SU-DHL-6 (cell line): Measurements from ENCODE around the gene IFIT1B.

Experiments used
- H2AFZ ChIP-seq: fragments of 200-600 bp; sonication (generic); 2 replicates; pipeline ENCODE4 v1.6.1; 2014; ENCODE audit warnings: low read depth, mild to moderate bottlenecking, moderate library complexity, mixed read lengths, antibody characterized with exemption, low read length; ENCODE audit not compliant: severe bottlenecking
- H3F3A ChIP-seq: fragments of 200-600 bp; shearing (Covaris generic); 2 replicates; pipeline ENCODE4 v1.6.0; 2016; ENCODE audit warnings: antibody characterized with exemption, mild to moderate bottlenecking; ENCODE audit not compliant: insufficient read depth
- H3K27ac ChIP-seq: fragments of 200-600 bp; sonication (generic); 2 replicates; pipeline ENCODE4 v1.5.1; 2016; ENCODE audit warnings: low read depth, mild to moderate bottlenecking, low read length, moderate library complexity, mixed read lengths
- H3K27me3 ChIP-seq: fragments of 200-600 bp; sonication (generic), shearing (Covaris generic); 2 replicates; pipeline ENCODE4 v1.6.0; 2014; ENCODE audit warnings: mild to moderate bottlenecking, low read length
- H3K36me3 ChIP-seq: fragments of 200-600 bp; sonication (generic); 2 replicates; pipeline ENCODE4 v1.6.1; 2014; ENCODE audit warnings: mild to moderate bottlenecking, low read length, mixed read lengths
- H3K4me2 ChIP-seq: fragments of 300-600, 200-600 bp; shearing (Covaris generic), sonication (generic); 2 replicates; pipeline ENCODE4 v1.6.0; 2014; ENCODE audit warnings: low read length, low read depth, mild to moderate bottlenecking; ENCODE audit not compliant: poor library complexity, severe bottlenecking
- H3K4me3 ChIP-seq: fragments of 200-600 bp; sonication (generic); 2 replicates; pipeline ENCODE4 v1.5.1; 2014; ENCODE audit warnings: antibody characterized with exemption, low read length, mild to moderate bottlenecking, mixed read lengths; ENCODE audit not compliant: insufficient read depth, poor library complexity, severe bottlenecking
- H3K79me2 ChIP-seq: fragments of 200-600 bp; sonication (generic); 2 replicates; pipeline ENCODE4 v1.6.1; 2014; ENCODE audit warnings: mild to moderate bottlenecking, low read length, moderate library complexity; ENCODE audit not compliant: insufficient read depth
- H3K9ac ChIP-seq: fragments of 200-600 bp; sonication (generic); 2 replicates; pipeline ENCODE4 v1.7.0; 2014; ENCODE audit warnings: mild to moderate bottlenecking, low read length
- H3K9me2 ChIP-seq: fragments of 200-600 bp; sonication (generic); replicated peaks from 2 replicates; pipeline ENCODE4 v1.6.1; 2014; ENCODE audit warnings: low read length; ENCODE audit not compliant: insufficient read depth
- H3K9me3 ChIP-seq: fragments of 200-600 bp; sonication (generic); 2 replicates; pipeline ENCODE4 v1.6.1; 2014; ENCODE audit warnings: low read length, mixed read lengths; ENCODE audit not compliant: insufficient read depth
- H4K20me1 ChIP-seq: fragments of 200-600 bp; sonication (generic); 2 replicates; pipeline ENCODE4 v1.6.1; 2014; ENCODE audit warnings: low read depth, mild to moderate bottlenecking, antibody characterized with exemption, low read length, moderate library complexity, mixed read lengths
- EZH2phosphoT487 ChIP-seq: fragments of 200-600 bp; sonication (generic), shearing (Covaris generic); conservative IDR thresholded peaks from 2 replicates; pipeline ENCODE4 v1.6.1; 2018; ENCODE audit warnings: mild to moderate bottlenecking, antibody characterized with exemption, low read length, moderate library complexity, mixed read lengths
- TF ChIP-seq, protein P1 (sequence below): fragments of 200-600 bp; sonication (generic); IDR thresholded peaks from one replicate; pipeline ENCODE4 v1.5.1; 2017; ENCODE audit warnings: antibody characterized with exemption, mild to moderate bottlenecking, low read length, moderate library complexity; ENCODE audit not compliant: insufficient read depth, poor library complexity, severe bottlenecking

The IFIT1B gene

DNA sequence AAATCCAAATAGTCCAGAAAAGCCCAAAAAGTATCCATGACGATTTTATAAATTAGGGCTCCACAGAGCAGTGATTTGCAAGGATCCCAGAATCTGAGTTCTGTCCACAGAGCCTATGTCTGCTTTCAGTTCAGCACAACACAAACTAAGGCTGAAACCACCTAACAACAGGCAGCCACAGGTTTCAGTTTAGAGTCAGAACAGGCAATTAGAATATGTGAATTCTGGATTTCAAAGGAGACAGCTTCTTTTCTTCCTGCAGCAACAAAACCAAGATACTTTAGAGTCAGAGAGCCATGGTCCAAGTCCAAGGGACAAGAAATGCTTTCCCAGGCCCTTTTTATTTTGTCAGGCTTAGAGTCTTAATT, 26.5 kb upstream of the IFIT1B start:
- H3K9me2 ChIP-seq, result no peaks in the 10 kb centered on the region
- H4K20me1 ChIP-seq, result no peaks in the 10 kb centered on the region
- no peaks in the 10 kb centered on the region for H3K79me2 ChIP-seq
- TF ChIP-seq EZH2phosphoT487, result no peak
- TF ChIP-seq, protein P1, sequence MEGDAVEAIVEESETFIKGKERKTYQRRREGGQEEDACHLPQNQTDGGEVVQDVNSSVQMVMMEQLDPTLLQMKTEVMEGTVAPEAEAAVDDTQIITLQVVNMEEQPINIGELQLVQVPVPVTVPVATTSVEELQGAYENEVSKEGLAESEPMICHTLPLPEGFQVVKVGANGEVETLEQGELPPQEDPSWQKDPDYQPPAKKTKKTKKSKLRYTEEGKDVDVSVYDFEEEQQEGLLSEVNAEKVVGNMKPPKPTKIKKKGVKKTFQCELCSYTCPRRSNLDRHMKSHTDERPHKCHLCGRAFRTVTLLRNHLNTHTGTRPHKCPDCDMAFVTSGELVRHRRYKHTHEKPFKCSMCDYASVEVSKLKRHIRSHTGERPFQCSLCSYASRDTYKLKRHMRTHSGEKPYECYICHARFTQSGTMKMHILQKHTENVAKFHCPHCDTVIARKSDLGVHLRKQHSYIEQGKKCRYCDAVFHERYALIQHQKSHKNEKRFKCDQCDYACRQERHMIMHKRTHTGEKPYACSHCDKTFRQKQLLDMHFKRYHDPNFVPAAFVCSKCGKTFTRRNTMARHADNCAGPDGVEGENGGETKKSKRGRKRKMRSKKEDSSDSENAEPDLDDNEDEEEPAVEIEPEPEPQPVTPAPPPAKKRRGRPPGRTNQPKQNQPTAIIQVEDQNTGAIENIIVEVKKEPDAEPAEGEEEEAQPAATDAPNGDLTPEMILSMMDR, result no peak
- H3K9ac ChIP-seq, result no peak overlapping the region
- H2AFZ ChIP-seq, result no peak overlapping the region
- no peaks in the 10 kb centered on the region for H3F3A ChIP-seq
- H3K4me3 ChIP-seq, result no peak overlapping the region
- H3K36me3 ChIP-seq, result no peaks in the 10 kb centered on the region
- H3K27ac ChIP-seq, result no peak overlapping the region
- H3K27me3 ChIP-seq, result no peaks in the 10 kb centered on the region
- no peak overlapping the region for H3K4me2 ChIP-seq
- H3K9me3 ChIP-seq, result no peaks in the 10 kb centered on the region

DNA sequence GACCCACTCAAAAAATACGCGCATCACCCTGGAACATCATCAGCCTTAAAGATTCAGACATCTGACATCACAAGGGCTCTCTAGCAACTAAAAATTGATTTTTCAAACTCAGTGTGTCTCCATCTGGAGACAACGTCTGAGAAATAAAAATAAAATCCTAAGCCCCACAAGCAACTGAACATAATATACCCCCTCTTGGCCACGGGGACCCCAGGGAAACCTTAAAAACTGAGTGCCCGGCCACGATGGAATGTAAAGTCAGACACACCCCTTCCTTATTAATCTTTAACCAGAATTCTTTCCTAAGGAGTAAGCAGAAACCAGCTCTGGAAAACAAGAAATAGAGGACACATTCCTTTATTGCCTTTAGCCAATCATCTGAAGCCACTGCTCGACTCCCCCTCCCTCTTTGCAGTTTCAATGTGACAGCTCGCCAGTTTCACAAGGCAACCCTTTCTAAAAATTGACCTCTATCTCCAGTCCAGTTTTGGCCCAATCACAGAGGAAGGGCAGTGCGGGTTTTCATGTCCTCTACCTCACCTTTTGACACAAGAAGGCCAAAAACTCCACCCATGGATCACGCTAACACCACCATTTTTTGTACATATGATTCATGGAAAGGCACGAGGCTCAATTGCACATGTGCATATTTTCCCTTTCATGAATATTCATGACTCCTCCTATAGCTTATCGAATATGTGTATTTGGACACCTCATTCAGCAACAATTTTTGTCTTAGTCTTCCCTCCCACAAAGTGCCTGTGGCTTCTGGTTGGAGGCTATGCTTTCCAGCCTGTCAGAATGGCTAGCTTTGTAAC, 25.9 kb upstream of the IFIT1B start:
- Histone ChIP-seq H3K79me2 (no peaks in the 10 kb centered on the region), H3K36me3 (no peaks in the 10 kb centered on the region), H3K4me2 (no peak overlapping the region), H3K9me3 (no peaks in the 10 kb centered on the region), H2AFZ (no peak overlapping the region), H3K9me2 (no peaks in the 10 kb centered on the region), H4K20me1 (no peaks in the 10 kb centered on the region), H3K27me3 (no peaks in the 10 kb centered on the region), H3K9ac (no peak overlapping the region), H3K27ac (no peak overlapping the region), H3F3A (no peaks in the 10 kb centered on the region), H3K4me3 (no peak overlapping the region)
- TF ChIP-seq, protein P1, result no peak
- no peak for TF ChIP-seq EZH2phosphoT487

DNA sequence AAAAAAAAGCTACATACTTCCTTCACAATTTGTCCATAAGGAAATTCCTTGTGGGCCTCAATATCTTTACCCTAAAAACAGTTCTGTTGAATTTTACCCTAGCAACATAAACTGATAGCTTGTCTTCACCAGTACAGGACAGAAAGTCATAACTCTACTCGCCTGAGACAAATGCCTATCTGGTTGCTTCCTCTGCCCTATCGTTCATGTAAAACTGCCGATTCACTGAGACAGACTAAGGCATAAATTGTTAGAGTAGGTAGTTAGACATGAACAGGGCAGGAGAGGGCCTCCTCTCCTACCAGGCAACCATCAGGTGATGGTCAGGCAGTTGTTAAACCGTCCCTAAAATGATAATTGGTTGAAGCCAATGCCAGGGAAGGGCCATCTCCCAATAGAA, 25.1 kb upstream of the IFIT1B start:
- no peaks in the 10 kb centered on the region for H3K9me2 ChIP-seq
- H3K9ac ChIP-seq, result no peak overlapping the region
- no peaks in the 10 kb centered on the region for H4K20me1 ChIP-seq
- H3K27me3 ChIP-seq, result no peaks in the 10 kb centered on the region
- no peak for TF ChIP-seq EZH2phosphoT487
- TF ChIP-seq, protein P1, result no peak
- no peak overlapping the region for H3K4me3 ChIP-seq
- no peaks in the 10 kb centered on the region for H3K79me2 ChIP-seq
- H3F3A ChIP-seq, result no peaks in the 10 kb centered on the region
- H3K9me3 ChIP-seq, result no peaks in the 10 kb centered on the region
- no peak overlapping the region for H3K27ac ChIP-seq
- H3K36me3 ChIP-seq, result no peaks in the 10 kb centered on the region
- no peak overlapping the region for H3K4me2 ChIP-seq
- H2AFZ ChIP-seq, result no peak overlapping the region
